ENCODE results near the gene CLCN2.

DNA sequence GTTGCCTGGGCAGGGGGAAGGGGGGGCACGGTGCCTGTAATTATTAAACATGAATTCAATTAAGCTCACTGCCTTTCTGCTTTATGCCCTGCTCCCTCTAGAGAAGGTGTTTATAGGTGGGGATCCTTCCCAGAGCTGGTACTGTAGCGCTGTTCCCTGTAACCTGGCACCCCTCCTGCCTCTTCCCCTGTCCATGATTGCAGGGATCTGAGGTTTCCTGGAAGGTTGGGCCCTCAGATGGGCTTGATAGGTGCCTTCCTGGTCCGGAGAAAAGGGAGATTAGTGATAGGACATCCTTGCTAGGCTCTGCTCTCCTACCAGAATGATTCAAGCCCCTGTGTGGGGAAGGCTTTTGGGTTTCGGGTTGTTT, 26.1 kb downstream of the CLCN2 start:
- no peak for TF ChIP-seq EZH2 (optimal IDR thresholded peaks at IDR 0.05; ENCODE audit: low read depth, low read length)
- TF ChIP-seq, protein P1, sequence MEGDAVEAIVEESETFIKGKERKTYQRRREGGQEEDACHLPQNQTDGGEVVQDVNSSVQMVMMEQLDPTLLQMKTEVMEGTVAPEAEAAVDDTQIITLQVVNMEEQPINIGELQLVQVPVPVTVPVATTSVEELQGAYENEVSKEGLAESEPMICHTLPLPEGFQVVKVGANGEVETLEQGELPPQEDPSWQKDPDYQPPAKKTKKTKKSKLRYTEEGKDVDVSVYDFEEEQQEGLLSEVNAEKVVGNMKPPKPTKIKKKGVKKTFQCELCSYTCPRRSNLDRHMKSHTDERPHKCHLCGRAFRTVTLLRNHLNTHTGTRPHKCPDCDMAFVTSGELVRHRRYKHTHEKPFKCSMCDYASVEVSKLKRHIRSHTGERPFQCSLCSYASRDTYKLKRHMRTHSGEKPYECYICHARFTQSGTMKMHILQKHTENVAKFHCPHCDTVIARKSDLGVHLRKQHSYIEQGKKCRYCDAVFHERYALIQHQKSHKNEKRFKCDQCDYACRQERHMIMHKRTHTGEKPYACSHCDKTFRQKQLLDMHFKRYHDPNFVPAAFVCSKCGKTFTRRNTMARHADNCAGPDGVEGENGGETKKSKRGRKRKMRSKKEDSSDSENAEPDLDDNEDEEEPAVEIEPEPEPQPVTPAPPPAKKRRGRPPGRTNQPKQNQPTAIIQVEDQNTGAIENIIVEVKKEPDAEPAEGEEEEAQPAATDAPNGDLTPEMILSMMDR (IDR thresholded peaks at IDR 0.05; ENCODE audit: low read length): no peak
